Measurements from ENCODE around the gene UGT1A3.

The UGT1A3 gene

DNA sequence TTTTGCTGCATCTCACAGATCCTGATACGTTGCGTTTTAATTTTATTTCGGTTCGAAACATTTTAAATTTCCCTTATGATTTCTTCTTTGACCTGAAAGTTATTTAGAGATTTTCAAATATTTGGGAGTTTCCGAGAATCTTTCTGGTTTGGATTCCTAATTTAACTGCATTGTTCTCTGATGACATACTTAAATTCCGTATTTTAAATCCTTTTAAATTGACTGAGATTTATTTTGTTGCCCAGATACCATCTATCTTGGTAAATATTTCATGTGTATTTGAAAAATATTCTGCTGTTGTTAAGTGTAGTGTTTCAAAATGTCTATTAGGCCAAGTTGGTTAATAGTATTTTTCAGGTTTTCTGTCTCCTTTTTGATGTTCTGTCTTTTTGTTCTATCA, 87.0 kb downstream of the UGT1A3 start:
- TF ChIP-seq, protein P1, sequence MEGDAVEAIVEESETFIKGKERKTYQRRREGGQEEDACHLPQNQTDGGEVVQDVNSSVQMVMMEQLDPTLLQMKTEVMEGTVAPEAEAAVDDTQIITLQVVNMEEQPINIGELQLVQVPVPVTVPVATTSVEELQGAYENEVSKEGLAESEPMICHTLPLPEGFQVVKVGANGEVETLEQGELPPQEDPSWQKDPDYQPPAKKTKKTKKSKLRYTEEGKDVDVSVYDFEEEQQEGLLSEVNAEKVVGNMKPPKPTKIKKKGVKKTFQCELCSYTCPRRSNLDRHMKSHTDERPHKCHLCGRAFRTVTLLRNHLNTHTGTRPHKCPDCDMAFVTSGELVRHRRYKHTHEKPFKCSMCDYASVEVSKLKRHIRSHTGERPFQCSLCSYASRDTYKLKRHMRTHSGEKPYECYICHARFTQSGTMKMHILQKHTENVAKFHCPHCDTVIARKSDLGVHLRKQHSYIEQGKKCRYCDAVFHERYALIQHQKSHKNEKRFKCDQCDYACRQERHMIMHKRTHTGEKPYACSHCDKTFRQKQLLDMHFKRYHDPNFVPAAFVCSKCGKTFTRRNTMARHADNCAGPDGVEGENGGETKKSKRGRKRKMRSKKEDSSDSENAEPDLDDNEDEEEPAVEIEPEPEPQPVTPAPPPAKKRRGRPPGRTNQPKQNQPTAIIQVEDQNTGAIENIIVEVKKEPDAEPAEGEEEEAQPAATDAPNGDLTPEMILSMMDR (IDR thresholded peaks at IDR 0.05; ENCODE audit: low read depth, low read length): no peak
- no peak overlapping the region for H3K4me3 ChIP-seq (ENCODE audit: low read depth, low read length)
- DNase-seq: no peak
- no peaks in the 10 kb centered on the region for H3K27me3 ChIP-seq (ENCODE audit: insufficient read depth, low read depth, severe bottlenecking)
- no peaks in the 10 kb centered on the region for H3K9me3 ChIP-seq (ENCODE audit: severe bottlenecking)
- no peak overlapping the region for H3K27ac ChIP-seq
- H3K36me3 ChIP-seq: no peaks in the 10 kb centered on the region

DNA sequence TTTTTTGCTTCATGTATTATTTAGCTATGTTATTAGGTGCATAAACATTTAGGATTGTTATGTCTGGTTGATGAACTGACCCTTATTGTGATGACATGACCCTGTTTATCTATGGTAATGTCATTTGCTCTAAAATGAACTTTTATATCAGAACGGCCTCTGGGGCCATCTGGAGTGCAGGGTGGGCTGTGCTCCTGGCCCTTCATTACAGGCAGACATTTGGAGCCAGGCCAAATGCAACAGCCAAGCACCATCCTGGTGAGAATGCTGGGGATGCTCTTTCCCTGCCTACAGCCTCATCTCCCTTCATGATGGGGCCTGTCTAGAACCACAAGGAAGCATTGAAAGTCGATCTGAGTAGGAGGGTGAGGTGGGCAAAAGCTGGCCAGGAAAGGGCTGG, 87.5 kb downstream of the UGT1A3 start:
- no peaks in the 10 kb centered on the region for H3K36me3 ChIP-seq
- DNase-seq: no peak
- no peak overlapping the region for H3K27ac ChIP-seq
- no peak overlapping the region for H3K4me3 ChIP-seq (ENCODE audit: low read depth, low read length)
- TF ChIP-seq, protein P1 (IDR thresholded peaks at IDR 0.05; ENCODE audit: low read depth, low read length): no peak
- H3K27me3 ChIP-seq (ENCODE audit: insufficient read depth, low read depth, severe bottlenecking): no peaks in the 10 kb centered on the region
- no peaks in the 10 kb centered on the region for H3K9me3 ChIP-seq (ENCODE audit: severe bottlenecking)

DNA sequence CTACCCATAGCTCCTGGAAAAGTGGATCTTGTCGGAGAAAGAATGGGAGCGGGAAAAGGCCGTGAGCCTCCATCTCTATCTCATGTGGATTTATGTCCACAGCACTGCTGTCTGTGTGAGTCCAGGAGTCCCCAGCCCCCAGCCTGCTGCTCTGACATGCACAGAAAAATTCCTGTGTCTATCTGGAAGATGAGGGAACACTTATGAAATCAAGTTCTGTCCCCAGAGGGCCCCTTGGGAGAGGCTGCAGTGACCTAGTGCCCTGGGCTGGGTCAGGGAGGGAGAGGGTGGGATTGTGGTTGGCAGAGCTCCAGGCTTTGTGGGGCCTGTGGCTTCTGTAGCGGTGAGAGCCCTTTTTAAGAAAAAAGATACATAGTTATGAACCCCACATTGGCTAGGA, 87.9 kb downstream of the UGT1A3 start:
- peak; percentile 0 for DNase-seq
- H3K9me3 ChIP-seq (ENCODE audit: severe bottlenecking): no peaks in the 10 kb centered on the region
- no peaks in the 10 kb centered on the region for H3K27me3 ChIP-seq (ENCODE audit: insufficient read depth, low read depth, severe bottlenecking)
- TF ChIP-seq, protein P1 (IDR thresholded peaks at IDR 0.05; ENCODE audit: low read depth, low read length): no peak
- H3K4me3 ChIP-seq (ENCODE audit: low read depth, low read length): no peak overlapping the region
- H3K27ac ChIP-seq: no peak overlapping the region
- no peaks in the 10 kb centered on the region for H3K36me3 ChIP-seq

DNA sequence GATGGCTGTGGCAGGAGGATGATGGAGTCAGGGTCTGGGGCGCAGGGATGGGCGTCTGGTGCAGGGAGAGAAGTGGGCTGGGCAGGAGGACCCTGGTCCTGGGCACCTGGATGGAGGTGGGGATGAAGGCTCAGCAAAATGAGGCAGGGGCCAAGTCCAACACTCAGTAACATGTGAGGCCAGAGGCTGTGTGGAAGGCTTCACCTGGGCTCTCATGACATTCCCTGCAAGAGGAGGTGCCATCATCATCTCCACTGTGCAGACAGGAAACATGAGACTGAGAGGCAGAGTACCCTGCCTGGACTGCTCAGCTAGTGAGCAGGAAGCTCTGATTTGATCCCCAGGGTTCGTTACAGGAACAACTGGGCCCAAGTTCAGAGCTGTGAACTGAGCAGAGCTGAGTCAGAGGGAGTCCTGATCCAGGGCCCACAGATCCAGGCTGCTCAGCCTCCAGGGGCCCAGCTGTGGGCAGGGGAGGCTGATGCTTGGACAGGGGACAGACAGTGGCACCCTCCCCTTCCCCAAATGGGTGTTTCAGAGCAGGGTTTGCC, 88.6 kb downstream of the UGT1A3 start:
- H3K27me3 ChIP-seq (ENCODE audit: insufficient read depth, low read depth, severe bottlenecking): no peaks in the 10 kb centered on the region
- H3K4me3 ChIP-seq (ENCODE audit: low read depth, low read length): no peak overlapping the region
- TF ChIP-seq, protein P1 (IDR thresholded peaks at IDR 0.05; ENCODE audit: low read depth, low read length): no peak
- no peak for DNase-seq
- no peaks in the 10 kb centered on the region for H3K9me3 ChIP-seq (ENCODE audit: severe bottlenecking)
- no peaks in the 10 kb centered on the region for H3K36me3 ChIP-seq
- H3K27ac ChIP-seq: no peak overlapping the region

DNA sequence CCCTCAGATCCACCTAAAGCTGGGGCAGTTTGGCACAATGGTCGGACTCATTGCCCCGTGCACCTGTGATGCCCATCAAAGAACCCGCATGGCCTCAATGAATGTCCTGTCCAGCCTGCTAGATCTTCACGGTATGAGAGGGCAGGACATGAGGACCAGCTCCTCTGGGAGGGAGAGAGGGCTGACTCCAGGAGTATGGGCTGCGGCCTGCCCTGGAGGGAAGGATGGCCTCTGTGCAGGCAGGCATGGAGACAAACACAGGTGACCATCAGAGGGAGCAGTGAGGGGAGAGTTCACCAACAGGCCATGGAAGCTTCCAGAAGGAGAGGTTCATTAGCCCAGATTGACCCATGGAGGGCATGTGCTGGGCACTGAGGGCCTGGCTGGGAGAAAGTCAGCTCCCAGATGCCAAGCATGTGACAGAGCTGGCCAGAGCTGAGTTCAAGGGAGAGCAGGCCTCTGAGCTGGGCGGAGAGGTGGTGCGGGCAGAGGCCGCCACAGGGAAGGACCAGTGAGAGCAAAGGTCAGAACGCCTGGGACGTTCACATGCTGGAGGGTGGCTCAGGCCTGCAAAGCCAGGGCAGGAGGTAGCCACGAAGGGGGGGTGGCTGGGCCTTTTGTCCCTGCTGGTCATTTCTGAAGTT, 89.3 kb downstream of the UGT1A3 start:
- TF ChIP-seq, protein P1 (IDR thresholded peaks at IDR 0.05; ENCODE audit: low read depth, low read length): no peak
- H3K9me3 ChIP-seq (ENCODE audit: severe bottlenecking): no peaks in the 10 kb centered on the region
- no peaks in the 10 kb centered on the region for H3K36me3 ChIP-seq
- no peaks in the 10 kb centered on the region for H3K27me3 ChIP-seq (ENCODE audit: insufficient read depth, low read depth, severe bottlenecking)
- DNase-seq: peak; percentile 4
- no peak overlapping the region for H3K4me3 ChIP-seq (ENCODE audit: low read depth, low read length)
- H3K27ac ChIP-seq: no peak overlapping the region
